Lower leg skin (tissue), 4 donors: ENCODE data around the gene CSNK1G3. TPM values are rescaled to one million over a fixed set of nuclear protein-coding genes. Genes with fewer than 3 reads are reported as not detected.

Experiments
- DNase-seq, 2 donors: peaks; one replicate each; pipeline ENCODE4 v3.0.0-alpha.2; 2019; ENCODE audit warnings: low spot score in 2 of 2
- H3K4me3 ChIP-seq: fragments of 200-600 bp; sonication (generic); 2 replicates; pipeline ENCODE4 v1.5.1; 2017; ENCODE audit warnings: mild to moderate bottlenecking, low read depth; ENCODE audit not compliant: poor library complexity, severe bottlenecking
- POLR2A ChIP-seq, 2 donors: fragments of 450-650 bp; IDR thresholded peaks; one replicate each; pipeline ENCODE4 v1.6.1; 2016 to 2017; ENCODE audit warnings: antibody characterized with exemption in 2 of 2, mild to moderate bottlenecking in 1 of 2, moderate library complexity in 1 of 2
- WGBS, 2 donors: methylation state at CpG; one replicate each; pipeline ENCODE4 v1.1.5; 2018; 5-methylcytosine and 5-hydroxymethylcytosine counted together
- intact Hi-C: fragments of 100-400 bp; cut with DNase I; formaldehyde crosslinking; loops from one replicate; pipeline ENCODE4 v1.15.0; 2023; ENCODE audit warnings: low total_unique reads
- total RNA-seq, 4 donors: library from RNA; depleted of rRNA; stranded (reverse); fragments of >200 nt; gene quantifications; one replicate each; pipeline ENCODE4 v1.1.0, GENCODE V29; 2016
- TF ChIP-seq, protein P1 (sequence below), 3 donors: fragments of 450-650 bp; IDR thresholded peaks; one replicate each; pipeline ENCODE4 v1.5.1; 2016; ENCODE audit warnings: antibody characterized with exemption in 3 of 3, mild to moderate bottlenecking in 3 of 3, moderate library complexity in 2 of 3

The CSNK1G3 gene
- total RNA-seq, 4 donors from 2014 or later, result 21.5 to 32.8 (median 25.1) TPM

DNA sequence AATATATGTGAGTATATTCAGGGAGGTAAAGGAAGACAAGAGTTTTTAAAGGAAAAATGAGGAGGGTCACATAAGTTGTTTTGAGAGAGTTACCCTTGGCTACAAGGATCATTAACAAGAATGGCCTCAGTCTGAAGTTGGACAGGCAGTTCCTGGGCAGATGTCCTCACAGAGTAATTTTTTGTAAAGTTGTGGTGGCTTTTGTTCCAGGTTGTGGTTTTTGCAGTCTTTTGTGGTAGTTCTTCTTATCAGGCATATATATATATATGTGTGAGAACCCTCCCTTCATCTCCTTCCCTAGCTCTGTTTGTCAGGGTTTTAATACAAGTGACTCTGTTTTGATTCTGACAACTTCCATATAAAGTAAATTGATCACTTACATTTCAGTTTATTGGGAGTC is 60.0 kb downstream of the CSNK1G3 start:
- H3K4me3 ChIP-seq, result no peak overlapping the region
- DNase-seq, result no peak
- TF ChIP-seq, protein P1, sequence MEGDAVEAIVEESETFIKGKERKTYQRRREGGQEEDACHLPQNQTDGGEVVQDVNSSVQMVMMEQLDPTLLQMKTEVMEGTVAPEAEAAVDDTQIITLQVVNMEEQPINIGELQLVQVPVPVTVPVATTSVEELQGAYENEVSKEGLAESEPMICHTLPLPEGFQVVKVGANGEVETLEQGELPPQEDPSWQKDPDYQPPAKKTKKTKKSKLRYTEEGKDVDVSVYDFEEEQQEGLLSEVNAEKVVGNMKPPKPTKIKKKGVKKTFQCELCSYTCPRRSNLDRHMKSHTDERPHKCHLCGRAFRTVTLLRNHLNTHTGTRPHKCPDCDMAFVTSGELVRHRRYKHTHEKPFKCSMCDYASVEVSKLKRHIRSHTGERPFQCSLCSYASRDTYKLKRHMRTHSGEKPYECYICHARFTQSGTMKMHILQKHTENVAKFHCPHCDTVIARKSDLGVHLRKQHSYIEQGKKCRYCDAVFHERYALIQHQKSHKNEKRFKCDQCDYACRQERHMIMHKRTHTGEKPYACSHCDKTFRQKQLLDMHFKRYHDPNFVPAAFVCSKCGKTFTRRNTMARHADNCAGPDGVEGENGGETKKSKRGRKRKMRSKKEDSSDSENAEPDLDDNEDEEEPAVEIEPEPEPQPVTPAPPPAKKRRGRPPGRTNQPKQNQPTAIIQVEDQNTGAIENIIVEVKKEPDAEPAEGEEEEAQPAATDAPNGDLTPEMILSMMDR (IDR thresholded peaks at IDR 0.05), result no peak
- TF ChIP-seq POLR2A (IDR thresholded peaks at IDR 0.05), result no peak
- intact Hi-C loops, result no loop called here

DNA sequence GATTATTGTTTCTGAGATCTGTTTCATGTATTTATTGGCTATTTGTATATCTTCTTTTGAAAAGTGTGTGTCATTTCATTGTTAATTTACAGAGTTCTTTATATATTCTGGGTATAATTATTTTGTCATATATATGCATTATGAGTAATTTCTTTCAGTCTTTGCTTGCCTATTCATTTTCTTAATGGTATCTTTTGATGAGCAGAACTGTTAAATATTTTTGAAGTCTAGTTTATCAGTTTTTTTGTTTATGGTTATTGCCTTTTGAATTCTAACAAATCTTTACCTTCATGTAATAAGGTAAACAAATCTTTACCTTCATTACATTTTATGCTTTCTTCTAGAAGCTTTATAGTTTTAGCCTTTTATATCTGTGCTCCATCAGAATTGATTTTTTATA is 66.4 kb downstream of the CSNK1G3 start:
- no peak for DNase-seq
- TF ChIP-seq, protein P1 (IDR thresholded peaks at IDR 0.05), result no peak
- no peak for TF ChIP-seq POLR2A (IDR thresholded peaks at IDR 0.05)
- intact Hi-C loops, result no loop called here
- H3K4me3 ChIP-seq, result no peak overlapping the region

DNA sequence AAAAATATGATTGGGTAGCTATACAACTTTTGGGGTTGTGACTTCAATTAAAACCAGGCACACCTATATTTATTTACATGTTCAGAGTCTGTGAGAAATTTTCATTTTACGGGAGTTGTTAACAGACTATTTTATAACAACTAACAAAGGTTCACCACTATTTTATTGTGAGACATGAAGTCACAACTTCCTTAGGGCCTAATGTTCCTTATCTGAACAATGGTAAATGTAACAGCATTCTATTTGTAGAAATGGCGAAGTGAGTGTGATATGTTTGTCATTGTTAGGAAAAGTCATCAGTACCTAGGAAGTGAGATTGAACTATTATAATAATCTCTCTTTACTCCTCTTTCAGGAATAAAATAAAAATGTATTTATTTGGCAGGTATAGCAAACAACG is 67.4 kb downstream of the CSNK1G3 start:
- no peak overlapping the region for H3K4me3 ChIP-seq
- DNase-seq, result no peak
- no peak for TF ChIP-seq POLR2A (IDR thresholded peaks at IDR 0.05)
- TF ChIP-seq, protein P1 (IDR thresholded peaks at IDR 0.05), result no peak
- intact Hi-C loops, result no loop called here
- 85 to 95% methylated on average over 3 of the region's 3 CpGs for WGBS, 2 donors

DNA sequence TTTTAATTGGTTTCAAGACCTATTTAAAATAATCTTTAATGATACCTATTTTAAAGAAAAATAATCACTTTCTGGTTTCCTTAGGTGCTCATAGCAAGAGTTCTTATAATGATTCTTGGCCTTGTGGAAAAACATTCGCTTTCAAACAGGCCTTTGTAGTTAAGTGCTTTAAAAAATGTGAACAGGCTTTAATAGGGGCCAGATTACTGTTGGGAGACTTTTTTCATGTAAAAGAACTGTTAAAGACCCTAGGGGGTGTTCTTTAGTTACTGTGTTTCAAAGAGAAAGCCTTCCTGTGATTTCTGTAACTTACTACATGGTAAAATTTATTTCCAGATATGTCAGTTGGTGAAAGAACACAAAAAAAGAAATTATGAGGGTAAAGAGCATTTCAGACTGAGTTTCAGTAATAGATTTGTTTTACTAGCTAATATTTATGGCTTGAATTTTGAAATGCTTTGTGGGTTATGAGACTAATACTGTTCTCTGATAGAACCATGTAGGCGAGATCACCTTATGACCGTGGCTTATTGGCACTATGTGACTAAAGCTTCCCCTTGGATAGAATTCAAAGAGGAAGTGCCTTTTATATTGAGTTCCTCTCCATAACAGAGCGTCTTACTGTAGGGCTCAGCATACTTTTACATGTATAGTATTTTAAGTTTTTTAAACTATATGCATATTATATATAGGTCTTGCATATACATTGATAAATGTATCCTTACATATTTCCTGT is 70.7 kb downstream of the CSNK1G3 start:
- intact Hi-C loops, result no loop called here

DNA sequence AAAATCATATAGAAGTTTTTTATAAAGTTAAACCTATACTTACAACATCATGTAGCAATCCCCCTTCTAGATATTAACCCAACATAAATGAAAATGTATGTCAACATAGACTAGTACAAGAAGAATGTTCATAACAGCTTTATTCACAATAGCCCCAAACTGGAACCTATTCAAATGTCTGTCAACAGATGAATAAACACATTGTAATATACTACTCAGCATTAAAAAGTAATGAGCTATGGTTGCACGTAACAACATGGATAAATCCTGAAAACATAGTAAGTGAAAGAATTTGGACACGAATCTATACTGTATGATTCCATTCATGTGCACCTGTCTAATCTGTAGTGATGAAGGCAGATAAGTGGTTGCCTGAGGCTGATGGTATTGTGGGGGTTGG is 73.9 kb downstream of the CSNK1G3 start:
- TF ChIP-seq, protein P1 (IDR thresholded peaks at IDR 0.05), result no peak
- no peak for TF ChIP-seq POLR2A (IDR thresholded peaks at IDR 0.05)
- DNase-seq, result no peak
- WGBS, 2 donors, result 65 to 80% methylated on average over 2 of the region's 2 CpGs
- no peak overlapping the region for H3K4me3 ChIP-seq
- intact Hi-C loops, result no loop called here

More for the DNA sequence above, 70.7 kb downstream of the CSNK1G3 start:
- no peak overlapping the region for H3K4me3 ChIP-seq
- 82 to 85% methylated on average over 4 of the region's 4 CpGs for WGBS, 2 donors
- TF ChIP-seq, protein P1 (IDR thresholded peaks at IDR 0.05), result no peak
- no peak for TF ChIP-seq POLR2A (IDR thresholded peaks at IDR 0.05)
- DNase-seq, result no peak

DNA sequence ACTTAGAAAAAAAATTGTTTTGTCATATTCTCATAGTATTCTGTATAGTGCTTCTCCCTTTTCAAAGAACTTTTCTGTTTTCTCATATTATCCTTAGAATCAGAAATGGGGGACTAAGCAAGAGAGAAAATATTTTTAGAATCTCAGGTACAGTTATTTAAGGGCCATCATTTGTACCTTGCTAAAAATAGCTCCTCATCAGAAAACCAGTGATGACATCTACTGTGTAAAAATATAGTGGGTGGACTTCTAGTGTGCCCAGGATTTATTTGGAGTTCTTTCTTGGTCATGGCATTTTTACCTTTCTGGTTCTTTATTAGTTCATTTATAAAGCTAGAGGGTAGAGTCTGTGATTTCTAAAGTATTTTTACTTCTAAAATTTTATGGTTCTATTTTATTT is 82.5 kb downstream of the CSNK1G3 start:
- DNase-seq, result no peak
- intact Hi-C loops, result no loop called here
- no peak overlapping the region for H3K4me3 ChIP-seq
- TF ChIP-seq POLR2A (IDR thresholded peaks at IDR 0.05), result no peak
- TF ChIP-seq, protein P1 (IDR thresholded peaks at IDR 0.05), result no peak
